Measurements from ENCODE around the gene TGFB3. TPM values are rescaled to one million over a fixed set of nuclear protein-coding genes. Genes with fewer than 3 reads are reported as not detected.
A peak's percentile ranks its signal among the peaks of the same experiment; 100 is the strongest.
"Not testable (repeated sequence)": the region's sequence is repeated elsewhere in the genome, so short reads cannot be mapped to it uniquely, and the experiment has no call there.

Gene TGFB3
- polyA plus RNA-seq, 2 donors, result 2.8 to 3.9 TPM

- H3K9me3 ChIP-seq (ENCODE audit: control insufficient read depth in 2 of 2, insufficient read depth in 1 of 2, low read depth in 1 of 2, low read length in 1 of 2); H3K27me3 ChIP-seq (ENCODE audit: control insufficient read depth in 1 of 2, insufficient read depth in 2 of 2, low read length in 2 of 2); H3K4me1 ChIP-seq (ENCODE audit: control insufficient read depth in 2 of 2, insufficient read depth in 2 of 2, low read length in 1 of 2); H3K4me3 ChIP-seq (ENCODE audit: low read depth in 1 of 2, low read length in 2 of 2); H3K36me3 ChIP-seq (ENCODE audit: control insufficient read depth in 2 of 2, insufficient read depth in 2 of 2, low read length in 1 of 2); H3K27ac ChIP-seq (ENCODE audit: low read depth in 2 of 2, low read length in 1 of 2): not testable (repeated sequence)
- WGBS, 2 donors, result 94 to 99% methylated on average over 3 of the region's 3 CpGs
Measured at GRCh38 chr14:76009627-76010026, 27.8 kb upstream of the TGFB3 start.

GRCh38 chr14:76007852-76008251 is 26.1 kb upstream of the TGFB3 start:
- no peak overlapping the region for H3K27ac ChIP-seq (ENCODE audit: low read depth in 2 of 2, low read length in 1 of 2)
- no peak overlapping the region for H3K4me3 ChIP-seq (ENCODE audit: low read depth in 1 of 2, low read length in 2 of 2)
- no peaks in the 10 kb centered on the region for H3K4me1 ChIP-seq (ENCODE audit: control insufficient read depth in 2 of 2, insufficient read depth in 2 of 2, low read length in 1 of 2)
- peaks cover 0 to 2% of the 10 kb centered on the region in 2 donors for H3K36me3 ChIP-seq (ENCODE audit: control insufficient read depth in 2 of 2, insufficient read depth in 2 of 2, low read length in 1 of 2)
- no peaks in the 10 kb centered on the region for H3K27me3 ChIP-seq (ENCODE audit: control insufficient read depth in 1 of 2, insufficient read depth in 2 of 2, low read length in 2 of 2)
- 92 to 100% methylated on average over 2 of the region's 2 CpGs for WGBS, 2 donors
- peaks cover 0 to 2% of the 10 kb centered on the region in 2 donors for H3K9me3 ChIP-seq (ENCODE audit: control insufficient read depth in 2 of 2, insufficient read depth in 1 of 2, low read depth in 1 of 2, low read length in 1 of 2)

GRCh38 chr14:76007379-76007778 is 25.6 kb upstream of the TGFB3 start:
- peaks cover 0 to 2% of the 10 kb centered on the region in 2 donors for H3K36me3 ChIP-seq (ENCODE audit: control insufficient read depth in 2 of 2, insufficient read depth in 2 of 2, low read length in 1 of 2)

GRCh38 chr14:76006253-76006652 is 24.5 kb upstream of the TGFB3 start:
- no peaks in the 10 kb centered on the region for H3K4me1 ChIP-seq (ENCODE audit: control insufficient read depth in 2 of 2, insufficient read depth in 2 of 2, low read length in 1 of 2)
- WGBS, 2 donors, result 81 to 88% methylated on average over 2 of the region's 2 CpGs
- H3K27ac ChIP-seq (ENCODE audit: low read depth in 2 of 2, low read length in 1 of 2), result no peak overlapping the region
- H3K9me3 ChIP-seq (ENCODE audit: control insufficient read depth in 2 of 2, insufficient read depth in 1 of 2, low read depth in 1 of 2, low read length in 1 of 2), result peaks cover 0 to 2% of the 10 kb centered on the region in 2 donors
- peaks cover 0 to 2% of the 10 kb centered on the region in 2 donors for H3K36me3 ChIP-seq (ENCODE audit: control insufficient read depth in 2 of 2, insufficient read depth in 2 of 2, low read length in 1 of 2)
- no peak overlapping the region for H3K4me3 ChIP-seq (ENCODE audit: low read depth in 1 of 2, low read length in 2 of 2)
- no peaks in the 10 kb centered on the region for H3K27me3 ChIP-seq (ENCODE audit: control insufficient read depth in 1 of 2, insufficient read depth in 2 of 2, low read length in 2 of 2)

More at GRCh38 chr14:76007379-76007778, 25.6 kb upstream of the TGFB3 start:
- no peak overlapping the region for H3K27ac ChIP-seq (ENCODE audit: low read depth in 2 of 2, low read length in 1 of 2)
- H3K27me3 ChIP-seq (ENCODE audit: control insufficient read depth in 1 of 2, insufficient read depth in 2 of 2, low read length in 2 of 2), result no peaks in the 10 kb centered on the region
- H3K9me3 ChIP-seq (ENCODE audit: control insufficient read depth in 2 of 2, insufficient read depth in 1 of 2, low read depth in 1 of 2, low read length in 1 of 2), result peaks cover 0 to 2% of the 10 kb centered on the region in 2 donors
- H3K4me1 ChIP-seq (ENCODE audit: control insufficient read depth in 2 of 2, insufficient read depth in 2 of 2, low read length in 1 of 2), result no peaks in the 10 kb centered on the region
- no peak overlapping the region for H3K4me3 ChIP-seq (ENCODE audit: low read depth in 1 of 2, low read length in 2 of 2)
- WGBS, 2 donors, result 94% methylated on average over 1 of the region's 1 CpG

- H3K36me3 ChIP-seq (ENCODE audit: control insufficient read depth in 2 of 2, insufficient read depth in 2 of 2, low read length in 1 of 2), result peaks cover 0 to 8% of the 10 kb centered on the region in 2 donors
- H3K27ac ChIP-seq (ENCODE audit: low read depth in 2 of 2, low read length in 1 of 2), result no peak overlapping the region
- H3K27me3 ChIP-seq (ENCODE audit: control insufficient read depth in 1 of 2, insufficient read depth in 2 of 2, low read length in 2 of 2), result no peaks in the 10 kb centered on the region
- H3K4me1 ChIP-seq (ENCODE audit: control insufficient read depth in 2 of 2, insufficient read depth in 2 of 2, low read length in 1 of 2), result no peaks in the 10 kb centered on the region
- peaks cover 0 to 2% of the 10 kb centered on the region in 2 donors for H3K9me3 ChIP-seq (ENCODE audit: control insufficient read depth in 2 of 2, insufficient read depth in 1 of 2, low read depth in 1 of 2, low read length in 1 of 2)
- 88 to 100% methylated on average over 1 of the region's 1 CpG for WGBS, 2 donors
- no peak overlapping the region for H3K4me3 ChIP-seq (ENCODE audit: low read depth in 1 of 2, low read length in 2 of 2)
Measured at GRCh38 chr14:76002383-76002782, 20.6 kb upstream of the TGFB3 start.

- no peaks in the 10 kb centered on the region for H3K4me1 ChIP-seq (ENCODE audit: control insufficient read depth in 2 of 2, insufficient read depth in 2 of 2, low read length in 1 of 2)
- H3K27me3 ChIP-seq (ENCODE audit: control insufficient read depth in 1 of 2, insufficient read depth in 2 of 2, low read length in 2 of 2), result no peaks in the 10 kb centered on the region
- peak overlapping the region in 1 of 2 donors; percentile 20 for H3K27ac ChIP-seq (ENCODE audit: low read depth in 2 of 2, low read length in 1 of 2)
- H3K9me3 ChIP-seq (ENCODE audit: control insufficient read depth in 2 of 2, insufficient read depth in 1 of 2, low read depth in 1 of 2, low read length in 1 of 2), result peaks cover 0 to 2% of the 10 kb centered on the region in 2 donors
- WGBS, 2 donors, result 80 to 83% methylated on average over 6 of the region's 6 CpGs
- H3K4me3 ChIP-seq (ENCODE audit: low read depth in 1 of 2, low read length in 2 of 2), result no peak overlapping the region
- peaks cover 0 to 8% of the 10 kb centered on the region in 2 donors for H3K36me3 ChIP-seq (ENCODE audit: control insufficient read depth in 2 of 2, insufficient read depth in 2 of 2, low read length in 1 of 2)
Measured at GRCh38 chr14:75999511-76000190, 17.9 kb upstream of the TGFB3 start.

GRCh38 chr14:75996488-75996887 is 14.7 kb upstream of the TGFB3 start:
- no peaks in the 10 kb centered on the region for H3K9me3 ChIP-seq (ENCODE audit: control insufficient read depth in 2 of 2, insufficient read depth in 1 of 2, low read depth in 1 of 2, low read length in 1 of 2)
- no peak overlapping the region for H3K4me3 ChIP-seq (ENCODE audit: low read depth in 1 of 2, low read length in 2 of 2)
- peaks cover 3 to 8% of the 10 kb centered on the region in 2 donors for H3K36me3 ChIP-seq (ENCODE audit: control insufficient read depth in 2 of 2, insufficient read depth in 2 of 2, low read length in 1 of 2)
- WGBS, 2 donors, result 48 to 64% methylated on average over 1 of the region's 1 CpG
- no peaks in the 10 kb centered on the region for H3K27me3 ChIP-seq (ENCODE audit: control insufficient read depth in 1 of 2, insufficient read depth in 2 of 2, low read length in 2 of 2)
- no peaks in the 10 kb centered on the region for H3K4me1 ChIP-seq (ENCODE audit: control insufficient read depth in 2 of 2, insufficient read depth in 2 of 2, low read length in 1 of 2)
- peak overlapping the region in 1 of 2 donors; percentile 32 for H3K27ac ChIP-seq (ENCODE audit: low read depth in 2 of 2, low read length in 1 of 2)

- H3K4me1 ChIP-seq (ENCODE audit: control insufficient read depth in 2 of 2, insufficient read depth in 2 of 2, low read length in 1 of 2), result no peaks in the 10 kb centered on the region
- peak overlapping the region; percentile 38 to 67 for H3K27ac ChIP-seq (ENCODE audit: low read depth in 2 of 2, low read length in 1 of 2)
- peaks cover 4 to 8% of the 10 kb centered on the region in 2 donors for H3K36me3 ChIP-seq (ENCODE audit: control insufficient read depth in 2 of 2, insufficient read depth in 2 of 2, low read length in 1 of 2)
- H3K4me3 ChIP-seq (ENCODE audit: low read depth in 1 of 2, low read length in 2 of 2), result no peak overlapping the region
- no peaks in the 10 kb centered on the region for H3K27me3 ChIP-seq (ENCODE audit: control insufficient read depth in 1 of 2, insufficient read depth in 2 of 2, low read length in 2 of 2)
- no peaks in the 10 kb centered on the region for H3K9me3 ChIP-seq (ENCODE audit: control insufficient read depth in 2 of 2, insufficient read depth in 1 of 2, low read depth in 1 of 2, low read length in 1 of 2)
- WGBS, 2 donors, result 71 to 76% methylated on average over 17 of the region's 17 CpGs
Measured at GRCh38 chr14:75995372-75996041, 13.7 kb upstream of the TGFB3 start.

- WGBS, 2 donors, result 83 to 89% methylated on average over 1 of the region's 1 CpG
- Histone ChIP-seq H3K4me1 (ENCODE audit: control insufficient read depth in 2 of 2, insufficient read depth in 2 of 2, low read length in 1 of 2) (no peaks in the 10 kb centered on the region), H3K9me3 (ENCODE audit: control insufficient read depth in 2 of 2, insufficient read depth in 1 of 2, low read depth in 1 of 2, low read length in 1 of 2) (no peaks in the 10 kb centered on the region), H3K27me3 (ENCODE audit: control insufficient read depth in 1 of 2, insufficient read depth in 2 of 2, low read length in 2 of 2) (no peaks in the 10 kb centered on the region), H3K4me3 (ENCODE audit: low read depth in 1 of 2, low read length in 2 of 2) (no peak overlapping the region), H3K27ac (ENCODE audit: low read depth in 2 of 2, low read length in 1 of 2) (no peak overlapping the region), H3K36me3 (ENCODE audit: control insufficient read depth in 2 of 2, insufficient read depth in 2 of 2, low read length in 1 of 2) (peaks cover 4 to 8% of the 10 kb centered on the region in 2 donors)
Measured at GRCh38 chr14:75993567-75994041, 11.8 kb upstream of the TGFB3 start.
